GM12878 (cell line): Measurements from ENCODE around the gene ARHGEF25. TPM values are rescaled to one million over a fixed set of nuclear protein-coding genes. Genes with fewer than 3 reads are reported as not detected.

ENCODE experiments used
- ATAC-seq: fragments of 200-7000 bp; cut with Tn5 transposase; 3 replicates; pipeline ENCODE4 v1.9.1; 2020; ENCODE audit warnings: mild to moderate bottlenecking, moderate library complexity
- BruUV-seq: library from RNA; stranded (reverse); fragments of 400-500 nt; replicated peaks from 2 replicates; lab custom pipeline; 2021; lab: Mats Ljungman, UMichigan
- CTCF ChIA-PET: fragments of 300-600 bp; sonication (Branson Sonifier 250); formaldehyde crosslinking; extraction: SDS; loops from one replicate; lab custom pipeline; 2021; ENCODE audit warnings: inconsistent platforms; lab: Yijun Ruan, JAX
- POLR2A ChIA-PET: fragments of 350-600 bp; formaldehyde crosslinking; extraction: SDS; loops from one replicate; lab custom pipeline; 2021; ENCODE audit warnings: inconsistent platforms; lab: Charles Lee
- RAD21 ChIA-PET: fragments of 300-600 bp; sonication (Branson Sonifier 250); formaldehyde crosslinking; loops from one replicate; lab custom pipeline; 2023; ENCODE audit warnings: antibody characterized with exemption; ENCODE audit not compliant: unreplicated experiment; lab: Charles Lee
- SMC1A ChIA-PET: fragments of 300-600 bp; sonication (Branson Sonifier 250); formaldehyde crosslinking; loops from one replicate; lab custom pipeline; 2023; ENCODE audit not compliant: unreplicated experiment, uncharacterized antibody; lab: Charles Lee
- DNase-seq: peaks from one replicate; pipeline ENCODE4 v3.0.0-alpha.2; 2011; ENCODE audit warnings: low read depth, low spot score
- FAIRE-seq: peaks from 3 replicates; lab custom pipeline; 2011; peaks lifted over from hg19 to GRCh38; lab: Jason Lieb, UNC
- H2AFZ ChIP-seq: 2 replicates; pipeline ENCODE4 v1.6.0; 2011; ENCODE audit warnings: low read depth, low read length, control low read depth; ENCODE audit not compliant: control insufficient read depth
- H3K27ac ChIP-seq: 2 replicates; pipeline ENCODE4 v1.5.1; 2011; ENCODE audit warnings: control low read depth; ENCODE audit not compliant: control insufficient read depth, insufficient read depth
- H3K27me3 ChIP-seq, 2 experiments: replicated peaks in 1 of 2; 2 replicates each; pipeline versions ENCODE4 v1.6.0 to v1.6.1; 2011; ENCODE audit warnings: low read length in 1 of 2; ENCODE audit not compliant: control insufficient read depth in 2 of 2, insufficient read depth in 2 of 2
- H3K36me3 ChIP-seq, 2 experiments: 2 replicates each; pipeline ENCODE4 v1.5.1; 2011; ENCODE audit warnings: low read length in 1 of 2; ENCODE audit not compliant: control insufficient read depth in 2 of 2, insufficient read depth in 2 of 2
- H3K4me1 ChIP-seq: 2 replicates; pipeline ENCODE4 v1.6.1; 2011; ENCODE audit warnings: mild to moderate bottlenecking, low read length, moderate library complexity, mixed read lengths; ENCODE audit not compliant: control insufficient read depth, insufficient read depth
- H3K4me2 ChIP-seq: 2 replicates; pipeline ENCODE4 v1.6.0; 2011; ENCODE audit warnings: control low read depth; ENCODE audit not compliant: control insufficient read depth, insufficient read depth
- H3K4me3 ChIP-seq: fragments of 200-600 bp; sonication (generic); 2 replicates; pipeline ENCODE4 v1.5.1; 2016
- H3K79me2 ChIP-seq: 2 replicates; pipeline ENCODE4 v1.6.0; 2011; ENCODE audit warnings: low read length; ENCODE audit not compliant: control insufficient read depth, insufficient read depth
- H3K9ac ChIP-seq: 2 replicates; pipeline ENCODE4 v1.8.0; 2011; ENCODE audit warnings: low read length, control low read depth, mixed read lengths; ENCODE audit not compliant: control insufficient read depth, insufficient read depth
- H3K9me3 ChIP-seq: replicated peaks from 3 replicates; pipeline ENCODE4 v1.5.1; 2011; ENCODE audit warnings: mild to moderate bottlenecking, low read length; ENCODE audit not compliant: control insufficient read depth, insufficient read depth
- H4K20me1 ChIP-seq: 2 replicates; pipeline ENCODE4 v1.6.0; 2011; ENCODE audit not compliant: control insufficient read depth, insufficient read depth
- CHD4 ChIP-seq: fragments of 200-600 bp; sonication (generic); IDR thresholded peaks from 2 replicates; pipeline ENCODE4 v1.6.1; 2016; ENCODE audit warnings: mild to moderate bottlenecking
- FOXM1 ChIP-seq: IDR thresholded peaks from 2 replicates; pipeline ENCODE4 v1.6.1; 2012; ENCODE audit warnings: low read depth, mild to moderate bottlenecking, inconsistent platforms, low read length, moderate library complexity
- HCFC1 ChIP-seq: fragments of 150-350 bp; IDR thresholded peaks from 2 replicates; pipeline ENCODE4 v1.6.1; 2014; ENCODE audit warnings: low read length
- HSF1 ChIP-seq: fragments of 150-350 bp; IDR thresholded peaks from 2 replicates; pipeline ENCODE4 v1.6.1; 2014; ENCODE audit warnings: mild to moderate bottlenecking, low read depth, low read length
- IKZF2 ChIP-seq, 2 experiments: fragments of 450-650 bp; IDR thresholded peaks; 2 replicates each; pipeline ENCODE4 v1.6.1; 2017; ENCODE audit warnings: mild to moderate bottlenecking in 2 of 2, moderate library complexity in 2 of 2
- IRF4 ChIP-seq: IDR thresholded peaks from 2 replicates; pipeline ENCODE4 v1.6.1; 2011; ENCODE audit warnings: low read depth, low read length
- LARP7 ChIP-seq: fragments of 450-650 bp; IDR thresholded peaks from 2 replicates; pipeline ENCODE4 v1.6.1; 2017; ENCODE audit warnings: mild to moderate bottlenecking
- NR2F1 ChIP-seq: fragments of 450-650 bp; conservative IDR thresholded peaks from 2 replicates; pipeline ENCODE4 v1.6.1; 2017; ENCODE audit warnings: mild to moderate bottlenecking
- PRDM15 ChIP-seq: fragments of 450-650 bp; formaldehyde crosslinking; IDR thresholded peaks from 2 replicates; pipeline ENCODE4 v1.4.0; 2020; ENCODE audit warnings: mild to moderate bottlenecking, moderate library complexity
- REST ChIP-seq: IDR thresholded peaks from 2 replicates; pipeline ENCODE4 v1.6.1; 2012; ENCODE audit warnings: mild to moderate bottlenecking, low read depth, low read length
- RUNX3 ChIP-seq: IDR thresholded peaks from 2 replicates; pipeline ENCODE4 v1.6.1; 2012; ENCODE audit warnings: low read length, inconsistent platforms
- YBX1 ChIP-seq: fragments of 450-650 bp; IDR thresholded peaks from 2 replicates; pipeline ENCODE4 v1.6.1; 2016; ENCODE audit warnings: antibody characterized with exemption
- WGBS: methylation state at CpG from one replicate; pipeline ENCODE4 v1.1.6; 2016; ENCODE audit warnings: low lambda C conversion rate; ENCODE audit not compliant: insufficient replicate concordance, insufficient coverage; ENCODE audit errors: missing lambda C conversion rate; 5-methylcytosine and 5-hydroxymethylcytosine counted together
- in situ Hi-C: fragments of 300-500 bp; cut with MboI; formaldehyde crosslinking; loops from 9 replicates; pipeline ENCODE4 v1.14.3; 2018; ENCODE audit warnings: mixed read lengths
- intact Hi-C: fragments of 100-400 bp; cut with micrococcal nuclease; formaldehyde crosslinking; loops from one replicate; pipeline ENCODE4 v1.14.2; 2022; ENCODE audit not compliant: unreplicated experiment
- polyA plus RNA-seq, 11 experiments: library from polyadenylated mRNA; depleted of rRNA in 4 of 11; unstranded in 6 of 11; stranded (reverse) in 5 of 11; fragments of >200 nt; fragmentation: Nextera tagmentation in 4 of 11; fragmentation: Illumina TruSeq in 1 of 11; extraction: Ambion mirVana in 4 of 11; extraction: Trizol in 1 of 11; gene quantifications; 1 replicate in 1 of 11; 2 replicates in 10 of 11; pipeline versions ENCODE4 v1.2.1 to v1.2.3, GENCODE V29; 2011 to 2016; ENCODE audit warnings: inconsistent platforms in 2 of 11, missing spikeins in 2 of 11, low read depth in 1 of 11
- total RNA-seq, 4 experiments: library from RNA; depleted of rRNA in 3 of 4; stranded (reverse); fragments of >200 nt in 3 of 4; fragmentation: Illumina TruSeq in 1 of 4; extraction: Trizol in 1 of 4; gene quantifications; 2 replicates each; pipeline versions ENCODE4 v1.2.1 to v1.2.3, GENCODE V29; 2013 to 2021
- TF ChIP-seq, protein P1 (sequence below): fragments of 450-650 bp; formaldehyde crosslinking; IDR thresholded peaks from 2 replicates; pipeline ENCODE4 v1.5.0; 2022; ENCODE audit warnings: mild to moderate bottlenecking, missing genetic modification characterization

ARHGEF25 gene
- total and polyA plus RNA-seq, 10 of the 15 experiments (the other 5 are each of a cell fraction or from before 2014, with no cell fraction given) = 0.08 to 4.5 (median 1.2) TPM; not detected in 3

DNA sequence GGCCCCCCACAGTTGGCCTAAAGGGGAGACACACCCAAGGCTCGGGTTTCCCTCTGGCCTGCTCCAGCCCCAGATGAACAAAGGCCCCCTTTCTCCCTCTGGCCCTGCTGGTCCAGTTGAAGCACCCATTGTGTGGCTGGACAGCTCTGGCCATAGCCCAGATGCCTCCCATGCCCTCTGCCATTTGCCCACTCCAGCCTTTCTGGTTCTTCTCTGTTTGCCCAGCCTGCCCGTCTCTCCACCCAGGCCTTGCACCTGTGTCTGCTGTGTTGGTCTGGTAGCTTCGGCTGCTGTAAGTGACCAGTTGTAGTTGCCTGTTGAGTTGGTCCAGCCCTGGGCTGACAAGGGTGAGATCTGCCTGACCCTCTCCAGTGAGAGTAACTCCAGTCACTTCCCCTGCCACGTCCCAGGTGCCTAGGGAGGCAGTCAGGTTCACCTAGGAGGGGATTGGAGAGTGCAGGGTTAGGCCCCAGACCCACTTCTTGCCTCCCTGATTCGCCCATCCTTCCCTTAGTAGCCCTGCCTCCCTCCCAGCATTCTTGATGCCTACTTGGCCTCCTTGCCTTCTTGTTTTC, 18.7 kb downstream of the ARHGEF25 start:
- H3K9ac ChIP-seq = no peak overlapping the region
- H3K4me3 ChIP-seq = no peak overlapping the region
- FAIRE-seq (no peak), DNase-seq (no peak), ATAC-seq (no peak)
- RAD21 ChIA-PET = no interaction called here
- no peaks in the 10 kb centered on the region for H3K36me3 ChIP-seq
- CTCF ChIA-PET = interaction anchor here (0.9 to 4.2 kb wide), 5 partner anchors 15 to 178 kb away, joined by 3 to 17 read pairs (median 5); no protein-coding TSS in a partner anchor
- H3K27me3 ChIP-seq = peaks cover 23 to 25% of the 10 kb centered on the region in 2 experiments
- H3K4me2 ChIP-seq = no peak overlapping the region
- in situ Hi-C loops (no loop called here), intact Hi-C loops (no loop called here)
- BruUV-seq = no TSS peak
- H2AFZ ChIP-seq = no peak overlapping the region
- no peak overlapping the region for H3K27ac ChIP-seq
- no peaks in the 10 kb centered on the region for H3K79me2 ChIP-seq
- H3K4me1 ChIP-seq = no peaks in the 10 kb centered on the region
- no peaks in the 10 kb centered on the region for H4K20me1 ChIP-seq
- POLR2A ChIA-PET = no interaction called here
- 14% methylated on average over 5 of the region's 5 CpGs for WGBS
- H3K9me3 ChIP-seq = no peaks in the 10 kb centered on the region
- SMC1A ChIA-PET = interaction anchor here (0.6 to 1.2 kb wide), 2 partner anchors 12 to 46 kb away, joined by 3 to 5 read pairs; no protein-coding TSS in a partner anchor
- TF ChIP-seq NR2F1 (no peak), FOXM1 (no peak), CHD4 (no peak), HSF1 (no peak), IRF4 (no peak), RUNX3 (no peak), PRDM15 (CRISPR knock-in tag) (no peak), IKZF2 (IDR thresholded peaks at IDR 0.05) (no peak), YBX1 (no peak), HCFC1 (no peak), REST (no peak), LARP7 (no peak)
- TF ChIP-seq, protein P1, sequence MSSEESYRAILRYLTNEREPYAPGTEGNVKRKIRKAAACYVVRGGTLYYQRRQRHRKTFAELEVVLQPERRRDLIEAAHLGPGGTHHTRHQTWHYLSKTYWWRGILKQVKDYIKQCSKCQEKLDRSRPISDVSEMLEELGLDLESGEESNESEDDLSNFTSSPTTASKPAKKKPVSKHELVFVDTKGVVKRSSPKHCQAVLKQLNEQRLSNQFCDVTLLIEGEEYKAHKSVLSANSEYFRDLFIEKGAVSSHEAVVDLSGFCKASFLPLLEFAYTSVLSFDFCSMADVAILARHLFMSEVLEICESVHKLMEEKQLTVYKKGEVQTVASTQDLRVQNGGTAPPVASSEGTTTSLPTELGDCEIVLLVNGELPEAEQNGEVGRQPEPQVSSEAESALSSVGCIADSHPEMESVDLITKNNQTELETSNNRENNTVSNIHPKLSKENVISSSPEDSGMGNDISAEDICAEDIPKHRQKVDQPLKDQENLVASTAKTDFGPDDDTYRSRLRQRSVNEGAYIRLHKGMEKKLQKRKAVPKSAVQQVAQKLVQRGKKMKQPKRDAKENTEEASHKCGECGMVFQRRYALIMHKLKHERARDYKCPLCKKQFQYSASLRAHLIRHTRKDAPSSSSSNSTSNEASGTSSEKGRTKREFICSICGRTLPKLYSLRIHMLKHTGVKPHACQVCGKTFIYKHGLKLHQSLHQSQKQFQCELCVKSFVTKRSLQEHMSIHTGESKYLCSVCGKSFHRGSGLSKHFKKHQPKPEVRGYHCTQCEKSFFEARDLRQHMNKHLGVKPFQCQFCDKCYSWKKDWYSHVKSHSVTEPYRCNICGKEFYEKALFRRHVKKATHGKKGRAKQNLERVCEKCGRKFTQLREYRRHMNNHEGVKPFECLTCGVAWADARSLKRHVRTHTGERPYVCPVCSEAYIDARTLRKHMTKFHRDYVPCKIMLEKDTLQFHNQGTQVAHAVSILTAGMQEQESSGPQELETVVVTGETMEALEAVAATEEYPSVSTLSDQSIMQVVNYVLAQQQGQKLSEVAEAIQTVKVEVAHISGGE (CRISPR knock-in tag) = no peak
